PC-3 (cell line): ENCODE results near the gene NES. TPM values are rescaled to one million over a fixed set of nuclear protein-coding genes. Genes with fewer than 3 reads are reported as not detected.

ENCODE experiments used
- ATAC-seq: fragments of 200-7000 bp; cut with Tn5 transposase; 2 replicates; pipeline ENCODE4 v1.9.1; 2020; ENCODE audit warnings: mild to moderate bottlenecking, moderate library complexity
- BruUV-seq: library from RNA; stranded (reverse); fragments of 400-500 nt; replicated peaks from 2 replicates; lab custom pipeline; 2021; lab: Mats Ljungman, UMichigan
- CTCF ChIA-PET: fragments of 300-600 bp; sonication (Branson Sonifier 250); formaldehyde crosslinking; loops from one replicate; lab custom pipeline; 2022; ENCODE audit warnings: antibody characterized with exemption; lab: Charles Lee
- POLR2A ChIA-PET: fragments of 300-600 bp; sonication (Branson Sonifier 250); formaldehyde crosslinking; loops from one replicate; lab custom pipeline; 2022; ENCODE audit warnings: antibody characterized with exemption; ENCODE audit not compliant: unreplicated experiment; lab: Charles Lee
- DNase-seq: peaks from one replicate; pipeline ENCODE4 v3.0.0-alpha.2; 2015
- H2AFZ ChIP-seq: fragments of 300-600 bp; sonication (generic); 2 replicates; pipeline ENCODE4 v1.6.0; 2016; ENCODE audit warnings: antibody characterized with exemption, low read length
- H3F3A ChIP-seq: fragments of 300-600 bp; sonication (generic); one replicate; pipeline ENCODE4 v1.6.0; 2017; ENCODE audit warnings: antibody characterized with exemption, low read length, control low read depth, mild to moderate bottlenecking; ENCODE audit not compliant: unreplicated experiment
- H3K27ac ChIP-seq: fragments of 300-600 bp; sonication (generic); 2 replicates; pipeline ENCODE4 v1.5.1; 2016; ENCODE audit warnings: mild to moderate bottlenecking, low read length
- H3K27me3 ChIP-seq: fragments of 300-600 bp; sonication (generic); 2 replicates; pipeline ENCODE4 v1.6.1; 2016; ENCODE audit warnings: low read length, mixed read lengths
- H3K36me3 ChIP-seq: fragments of 300-600 bp; sonication (generic); 2 replicates; pipeline ENCODE4 v1.6.1; 2016; ENCODE audit warnings: low read depth, mixed run types, low read length, mixed read lengths
- H3K4me1 ChIP-seq: fragments of 300-600 bp; sonication (generic); 2 replicates; pipeline ENCODE4 v1.5.1; 2016; ENCODE audit warnings: low read length; ENCODE audit not compliant: insufficient read depth
- H3K4me2 ChIP-seq: fragments of 300-600 bp; sonication (generic); 2 replicates; pipeline ENCODE4 v1.6.0; 2016; ENCODE audit warnings: low read length
- H3K4me3 ChIP-seq: fragments of 300-600 bp; sonication (generic); 2 replicates; pipeline ENCODE4 v1.5.1; 2016; ENCODE audit warnings: mild to moderate bottlenecking, low read length, mixed read lengths
- H3K79me2 ChIP-seq: fragments of 300-600 bp; sonication (generic); 2 replicates; pipeline ENCODE4 v1.6.1; 2017; ENCODE audit warnings: low read length, mixed read lengths
- H3K9ac ChIP-seq: fragments of 300-600 bp; sonication (generic); 2 replicates; pipeline ENCODE4 v1.6.0; 2016; ENCODE audit warnings: mild to moderate bottlenecking, low read length
- H3K9me2 ChIP-seq: fragments of 300-600 bp; sonication (generic); replicated peaks from 2 replicates; pipeline ENCODE4 v1.6.1; 2016; ENCODE audit warnings: mixed run types, low read length, mixed read lengths
- H3K9me3 ChIP-seq: fragments of 300-600 bp; sonication (generic); 2 replicates; pipeline ENCODE4 v1.6.1; 2016; ENCODE audit warnings: low read length, mixed read lengths
- H4K20me1 ChIP-seq: fragments of 300-600 bp; sonication (generic); 2 replicates; pipeline ENCODE4 v1.6.1; 2016; ENCODE audit warnings: low read length, mixed read lengths
- CTCF ChIP-seq: fragments of 300-600 bp; sonication (generic); conservative IDR thresholded peaks from 2 replicates; pipeline ENCODE4 v1.5.1; 2017; ENCODE audit warnings: antibody characterized with exemption, low read depth, mild to moderate bottlenecking, low read length
- EZH2 ChIP-seq: fragments of 300-600 bp; sonication (generic); IDR thresholded peaks from one replicate; pipeline ENCODE4 v1.6.1; 2017; ENCODE audit warnings: antibody characterized with exemption, mild to moderate bottlenecking, low read length; ENCODE audit not compliant: unreplicated experiment
- EZH2phosphoT487 ChIP-seq: fragments of 300-600 bp; sonication (generic); IDR thresholded peaks from 2 replicates; pipeline ENCODE4 v1.6.1; 2018; ENCODE audit warnings: mild to moderate bottlenecking, antibody characterized with exemption, low read length, borderline replicate concordance
- intact Hi-C: fragments of 100-400 bp; cut with micrococcal nuclease; formaldehyde crosslinking; loops from 2 replicates; pipeline ENCODE4 v1.9.0; 2023
- total RNA-seq: library from RNA; depleted of rRNA; stranded (reverse); fragments of >200 nt; gene quantifications from 2 replicates; pipeline ENCODE4 v1.2.3, GENCODE V29; 2014

The NES gene
- total RNA-seq, 1 experiment from 2014 or later = 58.2 TPM

GRCh38 chr1:156655151-156655903 lies 21.9 kb downstream of the NES start:
- Histone ChIP-seq H2AFZ (no peak overlapping the region), H3K79me2 (0 out of 2 replicates have a peak, but pooled peaks cover 7% of the 10 kb centered on the region), H4K20me1 (no peaks in the 10 kb centered on the region), H3K4me2 (no peak overlapping the region), H3F3A (no peaks in the 10 kb centered on the region), H3K36me3 (no peaks in the 10 kb centered on the region), H3K27me3 (0 out of 2 replicates have a peak, but pooled peaks cover 3% of the 10 kb centered on the region), H3K9me2 (no peaks in the 10 kb centered on the region), H3K9ac (no peak overlapping the region), H3K27ac (no peak overlapping the region), H3K9me3 (no peaks in the 10 kb centered on the region), H3K4me3 (no peak overlapping the region), H3K4me1 (peaks cover 21% of the 10 kb centered on the region)
- CTCF ChIA-PET = interaction anchor here (0.7 to 1.8 kb wide), 3 partner anchors 28 to 50 kb away, joined by 3 to 6 read pairs (median 3); partner anchors contain the start of gene CRABP2
- ATAC-seq (no peak), DNase-seq (no peak)
- no TSS peak for BruUV-seq
- TF ChIP-seq EZH2 (no peak), EZH2phosphoT487 (no peak), CTCF (no peak)
- intact Hi-C loops = no loop called here
- POLR2A ChIA-PET = no interaction called here

- Histone ChIP-seq H3K27ac (no peak overlapping the region), H3K9ac (no peak overlapping the region), H3K9me2 (no peaks in the 10 kb centered on the region), H4K20me1 (no peaks in the 10 kb centered on the region), H3K79me2 (0 out of 2 replicates have a peak, but pooled peaks cover 6% of the 10 kb centered on the region), H3K27me3 (0 out of 2 replicates have a peak, but pooled peaks cover 3% of the 10 kb centered on the region), H3F3A (no peaks in the 10 kb centered on the region), H3K4me2 (no peak overlapping the region), H2AFZ (no peak overlapping the region), H3K4me3 (no peak overlapping the region), H3K9me3 (no peaks in the 10 kb centered on the region), H3K4me1 (peaks cover 17% of the 10 kb centered on the region), H3K36me3 (no peaks in the 10 kb centered on the region)
- DNase-seq (no peak), ATAC-seq (no peak)
- ChIA-PET CTCF (interaction anchor here (1.8 kb wide), 1 partner anchor 27 kb away, joined by 6 read pairs; no protein-coding TSS in a partner anchor), POLR2A (no interaction called here)
- TF ChIP-seq EZH2phosphoT487 = no peak
- TF ChIP-seq EZH2 = no peak
- no peak for TF ChIP-seq CTCF
- intact Hi-C loops = no loop called here
- no TSS peak for BruUV-seq
Measured at GRCh38 chr1:156654700-156655099, 22.5 kb downstream of the NES start.

- no peaks in the 10 kb centered on the region for H4K20me1 ChIP-seq
- H3K9me3 ChIP-seq = no peaks in the 10 kb centered on the region
- DNase-seq (no peak), ATAC-seq (no peak)
- POLR2A ChIA-PET = no interaction called here
- TF ChIP-seq CTCF = no peak
- TF ChIP-seq EZH2phosphoT487 = no peak
- H3K27me3 ChIP-seq = 0 out of 2 replicates have a peak, but pooled peaks cover 3% of the 10 kb centered on the region
- H3K9ac ChIP-seq = no peak overlapping the region
- CTCF ChIA-PET = interaction anchor here (0.6 to 1.1 kb wide), 2 partner anchors 24 to 25 kb away, joined by 3 to 6 read pairs; partner anchors contain the start of gene NES
- H3K27ac ChIP-seq = no peak overlapping the region
- H3K4me2 ChIP-seq = no peak overlapping the region
- intact Hi-C loops = no loop called here
- H3K4me3 ChIP-seq = no peak overlapping the region
- no peak overlapping the region for H2AFZ ChIP-seq
- no TSS peak for BruUV-seq
- H3K9me2 ChIP-seq = no peaks in the 10 kb centered on the region
- no peaks in the 10 kb centered on the region for H3K36me3 ChIP-seq
- H3F3A ChIP-seq = no peaks in the 10 kb centered on the region
- no peaks in the 10 kb centered on the region for H3K79me2 ChIP-seq
- peaks cover 11% of the 10 kb centered on the region; the same call in 1 of the 2 replicates for H3K4me1 ChIP-seq
Measured at GRCh38 chr1:156652992-156653355, 24.2 kb downstream of the NES start.
